Thyroid gland (tissue), 4 donors: ENCODE measurements around the gene PDE8B. TPM values are rescaled to one million over a fixed set of nuclear protein-coding genes. Genes with fewer than 3 reads are reported as not detected.
A peak's percentile ranks its signal among the peaks of the same experiment; 100 is the strongest.

ENCODE experiments used
- DNase-seq, 2 donors: peaks; one replicate each; pipeline ENCODE4 v3.0.0-alpha.2; 2019
- H3K27ac ChIP-seq, 3 donors: fragments of 200-600 bp; sonication (generic); 1 replicate in 2 of 3; 2 replicates in 1 of 3; pipeline ENCODE4 v1.5.1; 2016 to 2019; ENCODE audit warnings: mild to moderate bottlenecking in 1 of 3, moderate library complexity in 1 of 3
- H3K27me3 ChIP-seq: fragments of 200-600 bp; sonication (generic); one replicate; pipeline ENCODE4 v1.5.1; 2019
- H3K36me3 ChIP-seq, 2 donors: fragments of 200-600 bp; sonication (generic); one replicate each; pipeline ENCODE4 v1.5.1; 2016 to 2019
- H3K4me1 ChIP-seq, 2 donors: fragments of 200-600 bp; sonication (generic); one replicate each; pipeline ENCODE4 v1.5.1; 2017 to 2019
- H3K4me3 ChIP-seq, 3 donors: fragments of 200-600 bp; sonication (generic); replicated peaks in 1 of 3; 1 replicate in 2 of 3; 2 replicates in 1 of 3; pipeline ENCODE4 v1.5.1; 2016; ENCODE audit warnings: mild to moderate bottlenecking in 1 of 3
- H3K9me3 ChIP-seq: fragments of 200-600 bp; sonication (generic); one replicate; pipeline ENCODE4 v1.5.1; 2017
- POLR2A ChIP-seq, 2 donors: fragments of 450-650 bp; IDR thresholded peaks; one replicate each; pipeline ENCODE4 v1.6.1; 2017; ENCODE audit warnings: antibody characterized with exemption in 2 of 2, mild to moderate bottlenecking in 2 of 2, moderate library complexity in 1 of 2
- WGBS, 2 donors: methylation state at CpG; one replicate each; pipeline ENCODE4 v1.1.5; 2017; 5-methylcytosine and 5-hydroxymethylcytosine counted together
- intact Hi-C: fragments of 100-400 bp; cut with DNase I; formaldehyde crosslinking; loops from one replicate; pipeline ENCODE4 v1.15.1; 2023
- total RNA-seq, 4 donors: library from RNA; depleted of rRNA; stranded (reverse); fragments of >200 nt; gene quantifications; one replicate each; pipeline ENCODE4 v1.2.3, GENCODE V29; 2016
- TF ChIP-seq, protein P1 (sequence below), 6 experiments: fragments of 200-600 bp in 3 of 6; fragments of 450-650 bp in 3 of 6; sonication (generic) in 3 of 6; IDR thresholded peaks; one replicate each; pipeline ENCODE4 v1.5.1; 2016 to 2019; ENCODE audit warnings: antibody characterized with exemption in 6 of 6, mild to moderate bottlenecking in 2 of 6, inconsistent platforms in 1 of 6, moderate library complexity in 1 of 6

Gene PDE8B
- total RNA-seq, 4 donors from 2014 or later: 113 to 279 (median 218) TPM

DNA sequence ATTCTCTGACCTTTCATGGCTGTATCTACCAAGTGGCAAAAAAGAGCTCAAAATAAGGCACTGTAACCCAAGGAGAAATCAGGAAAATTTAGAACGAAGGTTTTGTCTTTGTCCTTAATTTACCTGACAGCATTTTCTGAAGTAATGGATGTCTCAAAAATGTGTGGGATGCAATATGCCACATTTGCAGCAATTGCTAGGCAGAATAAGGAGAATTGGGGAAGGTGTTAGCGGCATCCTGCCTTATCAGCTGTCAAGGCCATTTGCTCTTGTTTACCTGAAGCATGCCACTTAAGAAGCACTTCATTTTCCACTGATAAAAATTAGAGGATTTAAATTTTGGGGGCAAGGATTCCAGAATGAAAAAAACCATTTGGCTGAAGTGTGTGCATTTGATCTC is 39.0 kb downstream of the PDE8B start:
- no peaks in the 10 kb centered on the region for H3K27me3 ChIP-seq
- H3K36me3 ChIP-seq: peaks cover 0 to 4% of the 10 kb centered on the region in 2 donors
- intact Hi-C loops: no loop called here
- H3K4me3 ChIP-seq: no peak overlapping the region
- WGBS, 2 donors: 89% methylated on average over 2 of the region's 2 CpGs
- H3K27ac ChIP-seq: peak overlapping the region in 2 of 3 donors; percentile 9 to 69
- TF ChIP-seq, protein P1, sequence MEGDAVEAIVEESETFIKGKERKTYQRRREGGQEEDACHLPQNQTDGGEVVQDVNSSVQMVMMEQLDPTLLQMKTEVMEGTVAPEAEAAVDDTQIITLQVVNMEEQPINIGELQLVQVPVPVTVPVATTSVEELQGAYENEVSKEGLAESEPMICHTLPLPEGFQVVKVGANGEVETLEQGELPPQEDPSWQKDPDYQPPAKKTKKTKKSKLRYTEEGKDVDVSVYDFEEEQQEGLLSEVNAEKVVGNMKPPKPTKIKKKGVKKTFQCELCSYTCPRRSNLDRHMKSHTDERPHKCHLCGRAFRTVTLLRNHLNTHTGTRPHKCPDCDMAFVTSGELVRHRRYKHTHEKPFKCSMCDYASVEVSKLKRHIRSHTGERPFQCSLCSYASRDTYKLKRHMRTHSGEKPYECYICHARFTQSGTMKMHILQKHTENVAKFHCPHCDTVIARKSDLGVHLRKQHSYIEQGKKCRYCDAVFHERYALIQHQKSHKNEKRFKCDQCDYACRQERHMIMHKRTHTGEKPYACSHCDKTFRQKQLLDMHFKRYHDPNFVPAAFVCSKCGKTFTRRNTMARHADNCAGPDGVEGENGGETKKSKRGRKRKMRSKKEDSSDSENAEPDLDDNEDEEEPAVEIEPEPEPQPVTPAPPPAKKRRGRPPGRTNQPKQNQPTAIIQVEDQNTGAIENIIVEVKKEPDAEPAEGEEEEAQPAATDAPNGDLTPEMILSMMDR (IDR thresholded peaks at IDR 0.05): no peak
- TF ChIP-seq POLR2A (IDR thresholded peaks at IDR 0.05): no peak
- H3K4me1 ChIP-seq: peaks cover 38 to 63% of the 10 kb centered on the region in 2 donors
- DNase-seq: no peak
- H3K9me3 ChIP-seq: no peaks in the 10 kb centered on the region

DNA sequence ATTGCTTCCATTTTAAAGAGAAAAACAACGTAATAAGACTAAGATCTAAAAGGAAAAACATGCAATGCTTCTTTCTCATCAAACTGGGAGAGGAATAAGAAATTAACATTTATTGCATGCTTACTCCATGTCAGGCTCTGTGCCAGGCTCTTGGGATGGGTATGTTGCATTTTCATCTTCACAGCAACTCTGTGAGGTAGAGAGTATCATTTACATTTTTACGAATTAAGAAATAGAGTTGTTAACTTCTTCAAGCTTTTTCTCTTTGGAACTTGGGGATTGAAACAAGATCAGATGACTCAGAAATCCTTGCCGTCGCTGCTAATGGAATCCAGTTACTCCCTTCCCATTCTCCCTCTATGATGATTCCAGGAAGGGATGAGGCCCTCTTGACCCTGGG is 39.5 kb downstream of the PDE8B start:
- H3K27me3 ChIP-seq: no peaks in the 10 kb centered on the region
- H3K36me3 ChIP-seq: peaks cover 0 to 4% of the 10 kb centered on the region in 2 donors
- H3K4me1 ChIP-seq: peaks cover 33 to 64% of the 10 kb centered on the region in 2 donors
- no peak for DNase-seq
- 87 to 90% methylated on average over 4 of the region's 4 CpGs for WGBS, 2 donors
- H3K9me3 ChIP-seq: no peaks in the 10 kb centered on the region
- no peak overlapping the region for H3K4me3 ChIP-seq
- TF ChIP-seq, protein P1 (IDR thresholded peaks at IDR 0.05): no peak
- no peak for TF ChIP-seq POLR2A (IDR thresholded peaks at IDR 0.05)
- intact Hi-C loops: no loop called here
- no peak overlapping the region for H3K27ac ChIP-seq

DNA sequence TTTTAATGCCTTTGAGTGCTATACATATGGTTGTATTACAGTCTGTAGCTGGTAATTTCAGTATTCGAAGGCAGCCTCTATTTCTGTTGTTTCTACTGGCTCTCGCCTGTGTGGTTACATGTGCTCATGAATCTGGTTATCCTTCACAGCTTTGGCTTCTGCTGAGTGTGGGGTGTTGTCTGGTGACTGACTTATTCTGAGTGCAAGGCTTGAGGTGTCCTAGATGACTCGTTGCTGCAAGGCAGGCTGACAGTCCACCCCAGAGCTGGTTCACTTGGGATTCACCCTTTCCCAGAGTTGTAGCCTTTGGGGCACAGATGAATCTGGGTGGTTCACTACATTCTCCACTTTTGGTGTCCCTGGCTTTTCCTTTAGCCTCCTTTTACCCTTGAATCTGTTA is 41.4 kb downstream of the PDE8B start:
- H3K4me3 ChIP-seq: no peak overlapping the region
- 73 to 76% methylated on average over 3 of the region's 3 CpGs for WGBS, 2 donors
- H3K36me3 ChIP-seq: peaks cover 0 to 4% of the 10 kb centered on the region in 2 donors
- DNase-seq: no peak
- no peak for TF ChIP-seq POLR2A (IDR thresholded peaks at IDR 0.05)
- TF ChIP-seq, protein P1 (IDR thresholded peaks at IDR 0.05): no peak
- intact Hi-C loops: no loop called here
- peaks cover 29 to 58% of the 10 kb centered on the region in 2 donors for H3K4me1 ChIP-seq
- H3K9me3 ChIP-seq: no peaks in the 10 kb centered on the region
- H3K27me3 ChIP-seq: no peaks in the 10 kb centered on the region
- peak overlapping the region in 2 of 3 donors; percentile 10 to 25 for H3K27ac ChIP-seq

DNA sequence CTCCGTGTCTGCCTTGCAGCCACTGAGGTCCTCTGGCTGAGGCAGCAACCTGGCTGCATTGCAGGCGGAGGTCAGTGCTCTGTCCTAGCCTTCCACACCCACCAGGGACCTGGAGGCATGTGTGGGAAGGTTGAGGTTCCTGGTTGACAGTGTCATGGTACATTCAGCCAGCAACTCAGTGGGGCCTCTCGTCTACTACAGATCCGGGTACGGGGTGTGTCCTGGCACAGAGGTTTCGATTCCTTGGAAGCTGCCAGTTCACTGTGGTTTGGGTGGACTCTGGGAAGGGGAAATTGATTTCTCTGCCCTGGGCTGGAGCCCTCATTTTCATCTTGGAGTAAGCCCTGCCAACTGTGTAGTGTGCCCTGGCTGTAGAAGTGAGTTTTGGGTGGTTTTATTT is 45.1 kb downstream of the PDE8B start:
- 75 to 94% methylated on average over 3 to 6 of the region's 6 CpGs for WGBS, 2 donors
- no peak for DNase-seq
- TF ChIP-seq POLR2A (IDR thresholded peaks at IDR 0.05): no peak
- TF ChIP-seq, protein P1 (IDR thresholded peaks at IDR 0.05): no peak
- no peaks in the 10 kb centered on the region for H3K36me3 ChIP-seq
- peaks cover 18 to 55% of the 10 kb centered on the region in 2 donors for H3K4me1 ChIP-seq
- H3K4me3 ChIP-seq: no peak overlapping the region
- no peaks in the 10 kb centered on the region for H3K9me3 ChIP-seq
- H3K27ac ChIP-seq: peak overlapping the region in 2 of 3 donors; percentile 28 to 57
- no peaks in the 10 kb centered on the region for H3K27me3 ChIP-seq
- intact Hi-C loops: no loop called here

DNA sequence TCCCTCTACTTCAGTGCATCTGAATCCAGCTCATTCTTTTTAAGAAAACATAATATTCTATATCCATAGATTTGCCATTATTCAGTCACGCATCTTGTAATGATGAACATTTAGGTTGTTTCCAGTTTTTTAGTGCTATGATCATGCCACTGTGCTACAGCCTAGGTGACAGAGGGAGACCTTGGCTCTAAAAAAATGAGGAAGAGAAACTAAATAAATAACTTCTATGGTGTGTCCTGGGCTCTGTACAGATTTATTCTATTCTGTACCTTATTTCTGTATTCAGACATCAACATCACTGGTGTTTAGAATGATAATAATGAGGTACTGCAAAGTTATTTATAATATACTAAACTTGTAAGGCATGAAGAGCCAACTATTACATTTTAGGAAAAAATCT is 45.9 kb downstream of the PDE8B start:
- Histone ChIP-seq H3K36me3 (no peaks in the 10 kb centered on the region), H3K27ac (no peak overlapping the region), H3K27me3 (no peaks in the 10 kb centered on the region), H3K9me3 (no peaks in the 10 kb centered on the region), H3K4me3 (no peak overlapping the region), H3K4me1 (peaks cover 26 to 55% of the 10 kb centered on the region in 2 donors)
- TF ChIP-seq, protein P1 (IDR thresholded peaks at IDR 0.05): no peak
- no peak for TF ChIP-seq POLR2A (IDR thresholded peaks at IDR 0.05)
- no peak for DNase-seq
- WGBS, 2 donors: 95 to 98% methylated on average over 1 of the region's 1 CpG
- intact Hi-C loops: no loop called here
